HG03575 (cell line): Measurements from ENCODE around the gene ATG101.
"Not testable (repeated sequence)": the region's sequence is repeated elsewhere in the genome, so short reads cannot be mapped to it uniquely, and the experiment has no call there.

ENCODE experiments used
- ATAC-seq: cut with Tn5 transposase; IDR thresholded peaks from one replicate; pipeline ENCODE4 v1.9.1; 2021; ENCODE audit not compliant: unreplicated experiment, insufficient number of reproducible peaks, low FRiP score; ENCODE audit errors: extremely low read depth

The ATG101 gene

GRCh38 chr12:52087961-52088820 lies 18.4 kb downstream of the ATG101 start:
- ATAC-seq: no peak

GRCh38 chr12:52089491-52089890 lies 19.7 kb downstream of the ATG101 start:
- no peak for ATAC-seq

DNA sequence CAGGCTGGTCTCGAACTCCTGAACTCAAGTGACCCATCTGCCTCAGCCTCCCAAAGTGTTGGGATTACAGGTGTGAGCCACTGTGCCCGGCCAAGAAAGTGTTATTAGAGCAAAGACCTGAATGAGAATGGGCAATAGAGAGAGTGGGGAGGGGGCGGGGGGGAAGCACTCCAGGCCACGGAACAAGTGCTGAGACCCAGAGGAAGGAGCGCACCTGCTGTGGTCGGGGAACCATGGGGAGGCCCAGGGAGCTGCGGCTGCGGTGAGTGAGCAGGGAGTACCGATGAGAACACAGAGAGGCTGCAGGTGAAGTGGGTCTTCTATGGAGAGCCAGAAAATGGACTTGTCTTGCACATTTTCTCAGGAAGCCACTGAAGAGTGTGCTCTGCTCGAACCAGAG lies 20.5 kb downstream of the ATG101 start:
- ATAC-seq: no peak

GRCh38 chr12:52091061-52091460 lies 21.3 kb downstream of the ATG101 start:
- ATAC-seq: no peak

DNA sequence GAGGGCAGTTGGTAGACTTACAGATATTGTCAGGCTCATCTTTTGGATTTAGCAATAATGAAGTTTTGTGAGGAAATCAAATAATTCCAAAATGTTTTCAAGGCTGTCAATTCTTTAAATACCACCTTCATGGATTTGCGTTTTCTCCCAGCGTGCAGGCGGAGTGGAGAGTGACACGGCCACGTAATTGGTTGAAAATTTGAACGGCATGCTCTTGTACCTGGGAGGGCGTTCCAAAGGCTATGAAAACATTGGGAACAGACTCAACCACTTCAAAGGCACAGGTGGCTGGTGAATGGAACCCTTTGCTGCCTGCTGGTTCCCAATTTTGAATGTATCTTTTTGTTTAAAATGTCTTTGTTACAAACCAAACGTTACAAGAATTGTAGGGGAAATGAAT lies 22.1 kb downstream of the ATG101 start:
- no peak for ATAC-seq

GRCh38 chr12:52093346-52093745 lies 23.6 kb downstream of the ATG101 start:
- no peak for ATAC-seq

DNA sequence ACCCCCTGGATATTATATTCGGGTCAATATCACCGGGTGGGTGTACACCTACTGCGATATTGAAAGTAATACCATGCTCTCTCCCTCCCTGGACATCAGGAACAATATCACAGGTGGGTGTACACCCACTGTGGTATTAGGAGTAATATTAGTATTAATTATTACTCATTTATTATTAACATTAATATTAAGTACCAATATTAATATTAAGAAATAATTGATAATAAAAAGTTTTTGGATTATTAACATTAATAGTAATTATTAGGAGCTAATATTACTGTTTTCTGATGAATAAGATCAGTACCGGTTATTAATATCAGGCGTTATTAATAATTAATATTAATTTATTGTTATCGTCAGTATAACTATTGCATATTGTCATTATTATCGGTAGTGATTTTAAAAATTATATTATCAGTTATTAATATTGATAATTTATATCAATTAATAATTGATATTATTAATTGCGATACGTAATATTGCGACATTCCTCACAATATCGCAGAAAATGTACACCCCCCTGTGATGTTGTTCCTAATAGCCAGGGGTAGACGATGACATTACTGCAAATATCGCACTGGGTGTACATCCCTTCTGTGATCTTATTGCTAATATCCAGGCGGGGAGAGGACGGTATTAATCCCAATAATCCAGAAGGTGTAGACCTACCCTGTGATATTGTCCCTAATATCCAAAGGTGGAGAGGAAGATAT lies 26.7 kb downstream of the ATG101 start:
- no peak for ATAC-seq

DNA sequence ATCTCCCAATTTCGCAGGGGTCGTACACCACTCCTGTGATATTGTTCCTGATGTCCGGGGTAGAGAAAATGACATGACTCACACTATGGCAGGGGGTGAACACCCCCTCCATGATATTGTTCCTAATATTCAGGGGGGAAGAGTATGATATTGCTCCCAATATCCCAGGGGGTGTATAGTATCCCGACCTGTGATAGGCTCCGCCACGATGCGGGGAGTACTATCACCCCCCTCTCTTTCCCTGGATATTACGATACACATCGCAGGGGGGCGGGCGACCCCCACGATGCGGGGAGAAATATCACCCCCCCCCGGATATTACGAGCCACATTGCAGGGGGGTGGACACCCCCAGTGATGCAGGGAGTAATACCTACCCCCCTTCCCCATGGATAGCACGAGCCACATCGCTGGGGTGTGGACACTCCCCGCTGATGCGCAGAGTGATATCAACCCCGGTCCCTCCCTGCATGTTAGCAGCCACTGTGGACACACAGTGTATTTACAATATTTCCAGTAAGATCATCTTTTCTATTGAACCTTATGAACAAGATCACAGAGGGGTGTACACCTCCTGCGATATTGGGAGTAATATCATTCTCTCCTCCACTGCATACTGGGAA lies 27.4 kb downstream of the ATG101 start:
- no peak for ATAC-seq

GRCh38 chr12:52104431-52105089 lies 34.8 kb downstream of the ATG101 start:
- ATAC-seq: not testable (repeated sequence)

GRCh38 chr12:52116222-52117125 lies 46.7 kb downstream of the ATG101 start:
- not testable (repeated sequence) for ATAC-seq

DNA sequence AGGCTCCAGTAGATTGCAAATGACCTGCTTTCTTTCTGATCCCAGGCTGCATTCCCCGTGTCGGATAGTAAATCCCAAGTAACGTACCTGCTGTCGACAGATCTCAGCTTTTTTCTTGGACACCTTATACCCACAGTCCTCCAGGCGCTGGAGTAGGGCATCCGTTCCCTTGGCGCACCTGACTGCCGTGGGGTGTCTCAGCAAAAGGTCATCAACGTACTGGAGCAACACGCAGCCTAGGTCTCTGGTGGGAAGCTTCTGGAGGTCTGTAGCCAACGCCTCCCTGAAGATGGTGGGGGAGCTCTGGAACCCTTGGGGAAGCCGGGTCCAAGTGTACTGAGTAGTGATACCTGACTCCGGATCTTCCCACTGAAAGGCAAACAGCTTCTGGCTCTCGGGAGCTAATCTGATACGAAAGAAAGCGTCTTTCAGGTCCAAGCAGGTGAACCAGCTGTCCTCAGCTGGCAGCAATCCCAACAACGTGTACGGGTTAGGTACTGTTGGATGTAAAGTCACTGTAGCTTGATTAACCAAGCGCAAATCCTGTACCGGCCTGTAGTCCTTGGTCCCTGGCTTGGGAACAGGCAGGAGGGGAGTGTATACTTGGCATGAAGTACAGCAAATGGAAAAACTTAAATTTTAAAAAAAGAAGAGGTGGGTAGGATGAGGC lies 48.2 kb downstream of the ATG101 start:
- ATAC-seq: not testable (repeated sequence)

DNA sequence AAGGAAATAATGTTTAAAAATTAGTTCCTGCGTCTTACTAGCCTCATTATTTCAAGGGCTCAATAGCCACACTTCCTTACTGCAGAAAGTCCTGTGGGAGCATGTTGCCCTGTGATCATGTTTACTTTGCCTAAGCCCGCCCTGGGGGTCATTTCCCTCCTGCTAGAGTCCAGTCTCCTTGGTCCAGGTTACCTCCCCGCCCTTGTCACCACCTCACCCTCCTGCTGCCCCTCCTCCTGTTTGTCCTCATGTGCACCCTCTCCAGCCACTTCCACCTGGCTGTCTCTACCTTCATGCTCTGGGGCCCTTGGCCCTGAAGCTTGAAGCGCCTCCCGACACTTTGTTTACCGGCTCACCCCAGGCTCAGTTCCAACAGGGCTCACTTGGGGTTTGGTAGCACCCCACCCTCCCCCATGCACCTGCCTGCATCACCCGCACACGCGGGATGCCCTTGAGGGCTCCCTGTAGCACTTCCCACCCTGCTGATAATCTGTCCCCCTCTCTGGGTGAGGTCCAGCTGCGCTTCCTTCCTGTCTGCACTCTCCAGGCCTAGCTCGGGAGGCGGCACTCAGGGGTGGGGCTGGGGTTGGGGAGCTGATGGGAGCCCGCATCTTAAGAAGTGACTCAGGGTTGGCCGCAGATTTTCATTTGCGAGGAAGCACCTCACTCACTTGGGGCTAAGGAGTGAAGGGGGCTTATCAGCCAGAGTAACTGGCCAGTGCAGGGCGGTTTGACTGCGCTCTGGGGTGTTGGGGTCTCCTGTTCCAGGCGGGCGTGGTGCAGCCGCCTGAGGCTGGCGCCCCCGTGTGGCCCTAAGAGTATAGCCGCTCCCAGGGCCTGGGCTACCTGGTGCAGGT lies 49.8 kb downstream of the ATG101 start:
- ATAC-seq: no peak

GRCh38 chr12:52120951-52121823 lies 51.4 kb downstream of the ATG101 start:
- ATAC-seq: no peak

GRCh38 chr12:52121824-52122539 lies 52.2 kb downstream of the ATG101 start:
- no peak for ATAC-seq

GRCh38 chr12:52122540-52122871 lies 52.7 kb downstream of the ATG101 start:
- ATAC-seq: no peak

- ATAC-seq: no peak
Measured at GRCh38 chr12:52122904-52123303, 53.1 kb downstream of the ATG101 start.
